ENCODE results near the gene SMG6.

Gene SMG6

DNA sequence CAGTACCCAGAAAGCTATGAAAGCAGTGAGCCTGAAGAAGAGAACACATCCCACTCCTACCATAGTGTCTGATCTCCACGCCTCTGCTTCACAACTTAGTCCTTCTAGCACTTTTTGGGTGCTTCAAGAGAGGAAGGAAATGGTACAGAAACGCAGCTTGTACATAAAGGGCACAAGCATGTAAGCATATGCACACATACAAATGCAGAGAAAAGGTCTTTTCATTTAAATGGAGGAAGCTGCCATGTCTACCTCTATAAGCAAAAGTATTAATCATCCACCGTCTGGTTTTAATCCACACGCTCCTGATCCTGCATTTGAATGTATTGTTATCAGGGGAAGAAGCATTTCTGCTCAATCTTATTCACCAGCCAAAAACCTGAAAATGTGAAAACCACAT is 148.0 kb downstream of the SMG6 start:
- TF ChIP-seq RAD21 (IDR thresholded peaks at IDR 0.05; ENCODE audit: low read depth) (no peak), ZBTB7A (IDR thresholded peaks at IDR 0.05; ENCODE audit: low read depth) (no peak), EP300 (IDR thresholded peaks at IDR 0.05; ENCODE audit: borderline replicate concordance) (no peak)

DNA sequence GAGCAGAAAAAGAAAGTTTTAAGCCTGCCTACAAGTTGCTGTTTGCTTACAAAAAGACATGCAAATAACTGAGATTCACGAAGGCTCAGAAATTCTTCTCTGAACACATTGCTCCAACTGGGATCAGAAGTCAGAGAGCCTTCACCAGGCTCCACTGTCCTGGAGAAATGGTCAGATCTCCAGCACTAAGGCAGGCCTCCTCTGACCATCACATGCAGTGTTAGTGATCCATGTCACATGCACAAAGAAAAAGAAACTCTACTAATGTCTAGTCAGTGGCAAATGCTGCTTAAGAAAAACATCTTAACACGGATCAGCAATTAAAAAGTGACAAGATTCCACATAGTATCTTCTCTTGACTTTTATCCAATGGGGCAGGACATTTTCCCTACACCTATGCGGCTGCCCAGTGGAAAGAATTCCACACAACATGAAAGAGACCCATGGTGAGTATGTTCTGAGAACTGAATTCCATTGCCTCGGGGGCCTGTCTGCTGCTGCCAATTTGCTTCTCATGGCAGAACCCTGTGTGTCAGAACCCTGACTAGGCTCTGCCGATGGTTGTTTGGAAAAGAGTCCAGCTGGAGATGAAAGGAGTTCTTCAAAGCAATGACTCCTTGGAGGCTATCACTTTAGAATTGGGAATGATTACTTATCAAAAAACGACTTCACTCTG is 152.1 kb downstream of the SMG6 start:
- TF ChIP-seq ZBTB7A (IDR thresholded peaks at IDR 0.05; ENCODE audit: low read depth) (no peak), EP300 (IDR thresholded peaks at IDR 0.05; ENCODE audit: borderline replicate concordance) (no peak), TEAD4 (IDR thresholded peaks at IDR 0.05) (no peak), TCF12 (IDR thresholded peaks at IDR 0.05; ENCODE audit: low read depth) (no peak), NFIC (IDR thresholded peaks at IDR 0.05) (no peak), FOXM1 (IDR thresholded peaks at IDR 0.05; ENCODE audit: borderline replicate concordance, low read depth) (no peak), CREB1 (IDR thresholded peaks at IDR 0.05; ENCODE audit: low read depth) (no peak), YY1 (IDR thresholded peaks at IDR 0.05; ENCODE audit: low read depth) (no peak), TAF1 (IDR thresholded peaks at IDR 0.05; ENCODE audit: low read depth) (no peak), CEBPB (IDR thresholded peaks at IDR 0.05) (no peak), EGR1 (IDR thresholded peaks at IDR 0.05) (no peak)
- TF ChIP-seq, protein P1, sequence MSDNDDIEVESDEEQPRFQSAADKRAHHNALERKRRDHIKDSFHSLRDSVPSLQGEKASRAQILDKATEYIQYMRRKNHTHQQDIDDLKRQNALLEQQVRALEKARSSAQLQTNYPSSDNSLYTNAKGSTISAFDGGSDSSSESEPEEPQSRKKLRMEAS (IDR thresholded peaks at IDR 0.05): no peak
- TF ChIP-seq, protein P2, sequence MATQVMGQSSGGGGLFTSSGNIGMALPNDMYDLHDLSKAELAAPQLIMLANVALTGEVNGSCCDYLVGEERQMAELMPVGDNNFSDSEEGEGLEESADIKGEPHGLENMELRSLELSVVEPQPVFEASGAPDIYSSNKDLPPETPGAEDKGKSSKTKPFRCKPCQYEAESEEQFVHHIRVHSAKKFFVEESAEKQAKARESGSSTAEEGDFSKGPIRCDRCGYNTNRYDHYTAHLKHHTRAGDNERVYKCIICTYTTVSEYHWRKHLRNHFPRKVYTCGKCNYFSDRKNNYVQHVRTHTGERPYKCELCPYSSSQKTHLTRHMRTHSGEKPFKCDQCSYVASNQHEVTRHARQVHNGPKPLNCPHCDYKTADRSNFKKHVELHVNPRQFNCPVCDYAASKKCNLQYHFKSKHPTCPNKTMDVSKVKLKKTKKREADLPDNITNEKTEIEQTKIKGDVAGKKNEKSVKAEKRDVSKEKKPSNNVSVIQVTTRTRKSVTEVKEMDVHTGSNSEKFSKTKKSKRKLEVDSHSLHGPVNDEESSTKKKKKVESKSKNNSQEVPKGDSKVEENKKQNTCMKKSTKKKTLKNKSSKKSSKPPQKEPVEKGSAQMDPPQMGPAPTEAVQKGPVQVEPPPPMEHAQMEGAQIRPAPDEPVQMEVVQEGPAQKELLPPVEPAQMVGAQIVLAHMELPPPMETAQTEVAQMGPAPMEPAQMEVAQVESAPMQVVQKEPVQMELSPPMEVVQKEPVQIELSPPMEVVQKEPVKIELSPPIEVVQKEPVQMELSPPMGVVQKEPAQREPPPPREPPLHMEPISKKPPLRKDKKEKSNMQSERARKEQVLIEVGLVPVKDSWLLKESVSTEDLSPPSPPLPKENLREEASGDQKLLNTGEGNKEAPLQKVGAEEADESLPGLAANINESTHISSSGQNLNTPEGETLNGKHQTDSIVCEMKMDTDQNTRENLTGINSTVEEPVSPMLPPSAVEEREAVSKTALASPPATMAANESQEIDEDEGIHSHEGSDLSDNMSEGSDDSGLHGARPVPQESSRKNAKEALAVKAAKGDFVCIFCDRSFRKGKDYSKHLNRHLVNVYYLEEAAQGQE (IDR thresholded peaks at IDR 0.05; ENCODE audit: low read depth): no peak
- TF ChIP-seq, protein P3, sequence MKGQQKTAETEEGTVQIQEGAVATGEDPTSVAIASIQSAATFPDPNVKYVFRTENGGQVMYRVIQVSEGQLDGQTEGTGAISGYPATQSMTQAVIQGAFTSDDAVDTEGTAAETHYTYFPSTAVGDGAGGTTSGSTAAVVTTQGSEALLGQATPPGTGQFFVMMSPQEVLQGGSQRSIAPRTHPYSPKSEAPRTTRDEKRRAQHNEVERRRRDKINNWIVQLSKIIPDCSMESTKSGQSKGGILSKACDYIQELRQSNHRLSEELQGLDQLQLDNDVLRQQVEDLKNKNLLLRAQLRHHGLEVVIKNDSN (IDR thresholded peaks at IDR 0.05): no peak

DNA sequence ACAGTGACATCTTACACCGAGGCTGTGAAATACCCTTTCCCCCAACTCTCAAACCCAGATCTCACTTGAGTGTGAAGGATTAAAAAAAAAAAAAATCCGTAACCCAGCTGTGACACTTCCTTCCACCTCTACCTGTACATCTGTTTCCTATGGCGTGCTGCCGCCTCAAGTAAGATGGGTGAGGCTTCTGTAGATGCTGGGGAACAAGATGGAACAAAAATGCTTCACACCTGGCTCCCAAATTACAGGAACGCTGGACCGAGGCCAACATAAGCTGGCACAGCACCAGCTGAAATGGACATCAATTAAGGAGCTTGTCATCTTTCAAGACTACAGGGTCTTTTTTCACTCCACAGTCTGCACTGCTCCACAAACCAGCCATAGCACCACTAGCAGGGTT is 152.8 kb downstream of the SMG6 start:
- no peak for TF ChIP-seq TEAD4 (IDR thresholded peaks at IDR 0.05)
- TF ChIP-seq, protein P3 (IDR thresholded peaks at IDR 0.05): no peak
- TF ChIP-seq YY1 (IDR thresholded peaks at IDR 0.05; ENCODE audit: low read depth): no peak
- TF ChIP-seq, protein P1 (IDR thresholded peaks at IDR 0.05): no peak
- no peak for TF ChIP-seq CEBPB (IDR thresholded peaks at IDR 0.05)
- TF ChIP-seq, protein P2 (IDR thresholded peaks at IDR 0.05; ENCODE audit: low read depth): no peak

DNA sequence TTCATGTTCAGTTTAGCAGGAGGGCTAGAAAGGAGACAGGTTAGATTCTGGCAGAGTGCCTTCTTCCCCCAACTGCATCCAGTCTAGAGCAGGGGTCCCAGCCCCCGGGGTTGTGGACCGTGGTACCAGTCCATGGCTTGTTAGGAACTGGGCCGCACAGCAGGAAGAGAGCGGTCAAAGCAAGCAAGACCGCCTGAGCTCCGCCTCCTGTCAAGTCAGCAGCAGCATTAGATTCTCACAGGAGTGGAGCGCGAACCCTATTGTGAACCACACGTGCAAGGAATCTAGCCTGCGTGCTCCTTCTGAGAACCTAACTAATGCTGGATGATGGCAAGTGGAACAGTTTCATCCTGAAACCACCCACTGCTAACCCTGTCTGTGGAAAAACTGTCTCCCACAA is 153.7 kb downstream of the SMG6 start:
- no peak for TF ChIP-seq NFIC (IDR thresholded peaks at IDR 0.05)
- no peak for TF ChIP-seq CREB1 (IDR thresholded peaks at IDR 0.05; ENCODE audit: low read depth)
- TF ChIP-seq, protein P2 (IDR thresholded peaks at IDR 0.05; ENCODE audit: low read depth): no peak
- TF ChIP-seq FOXM1 (IDR thresholded peaks at IDR 0.05; ENCODE audit: borderline replicate concordance, low read depth): no peak
- TF ChIP-seq YY1 (IDR thresholded peaks at IDR 0.05; ENCODE audit: low read depth): no peak
- TF ChIP-seq, protein P1 (IDR thresholded peaks at IDR 0.05): no peak

All from Ishikawa (cell line).